Neural cell (in vitro differentiated cells): Measurements from ENCODE around the gene LNPEP. TPM values are rescaled to one million over a fixed set of nuclear protein-coding genes. Genes with fewer than 3 reads are reported as not detected.

ENCODE experiments used
- H2AFZ ChIP-seq: fragments of 200-600, 300-800 bp; sonication (generic), shearing (Covaris generic); 2 replicates; pipeline ENCODE4 v1.6.0; 2014; ENCODE audit warnings: low read depth, mild to moderate bottlenecking, antibody characterized with exemption, low read length, moderate library complexity
- H3F3A ChIP-seq: fragments of 200-600 bp; shearing (Covaris generic); 2 replicates; pipeline ENCODE4 v1.6.1; 2016; ENCODE audit warnings: mild to moderate bottlenecking, moderate library complexity, mixed read lengths, antibody characterized with exemption, low read length; ENCODE audit not compliant: insufficient read depth, poor library complexity, severe bottlenecking
- H3K27ac ChIP-seq: fragments of 200-600, 300-800 bp; sonication (generic), shearing (Covaris generic); 2 replicates; pipeline ENCODE4 v1.5.1; 2014; ENCODE audit warnings: mild to moderate bottlenecking, low read length, moderate library complexity
- H3K27me3 ChIP-seq: fragments of 300-800, 200-600 bp; sonication (generic), shearing (Covaris generic); 2 replicates; pipeline ENCODE4 v1.6.0; 2014; ENCODE audit warnings: mild to moderate bottlenecking, low read depth, low read length, moderate library complexity; ENCODE audit not compliant: insufficient read depth
- H3K36me3 ChIP-seq: fragments of 300-800, 200-600 bp; sonication (generic), shearing (Covaris generic); 2 replicates; pipeline ENCODE4 v1.5.1; 2014; ENCODE audit warnings: mild to moderate bottlenecking, antibody characterized with exemption, low read length, moderate library complexity; ENCODE audit not compliant: insufficient read depth
- H3K4me2 ChIP-seq: fragments of 300-800, 200-600 bp; sonication (generic), shearing (Covaris generic); 2 replicates; pipeline ENCODE4 v1.6.0; 2014; ENCODE audit warnings: mild to moderate bottlenecking, low read length
- H3K4me3 ChIP-seq: fragments of 300-800, 200-600 bp; sonication (generic), shearing (Covaris generic); 2 replicates; pipeline ENCODE4 v1.5.1; 2014; ENCODE audit warnings: mild to moderate bottlenecking, low read length, moderate library complexity
- H3K79me2 ChIP-seq: fragments of 200-600 bp; shearing (Covaris generic); replicated peaks from 2 replicates; pipeline ENCODE4 v1.6.0; 2014; ENCODE audit warnings: mild to moderate bottlenecking, low read length, moderate library complexity; ENCODE audit not compliant: insufficient read depth
- H3K9ac ChIP-seq: fragments of 300-800, 200-600 bp; sonication (generic), shearing (Covaris generic); 2 replicates; pipeline ENCODE4 v1.6.1; 2016; ENCODE audit warnings: mild to moderate bottlenecking, low read length, mixed read lengths
- H3K9me2 ChIP-seq: fragments of 200-600 bp; shearing (Covaris generic); 2 replicates; pipeline ENCODE4 v1.6.1; 2016; ENCODE audit warnings: mild to moderate bottlenecking, low read length, mixed read lengths; ENCODE audit not compliant: insufficient read depth
- H3K9me3 ChIP-seq: fragments of 200-600, 300-800 bp; sonication (generic), shearing (Covaris generic); 2 replicates; pipeline ENCODE4 v1.6.1; 2016; ENCODE audit warnings: mild to moderate bottlenecking, mixed run types, low read length, moderate library complexity, mixed read lengths
- H4K20me1 ChIP-seq: fragments of 200-600 bp; shearing (Covaris generic); 2 replicates; pipeline ENCODE4 v1.6.1; 2016; ENCODE audit warnings: mild to moderate bottlenecking, mixed run types; ENCODE audit not compliant: insufficient read depth
- EP300 ChIP-seq: fragments of 450-650 bp; conservative IDR thresholded peaks from 2 replicates; pipeline ENCODE4 v1.6.1; 2014; ENCODE audit warnings: antibody characterized with exemption, mild to moderate bottlenecking, moderate library complexity; ENCODE audit not compliant: poor library complexity, severe bottlenecking
- EZH2 ChIP-seq: fragments of 200-600, 300-800 bp; shearing (Covaris generic), sonication (generic); IDR thresholded peaks from 2 replicates; pipeline ENCODE4 v1.6.1; 2014; ENCODE audit warnings: antibody characterized with exemption, low read length, borderline replicate concordance, mild to moderate bottlenecking; ENCODE audit not compliant: insufficient read depth, poor library complexity, severe bottlenecking
- MXI1 ChIP-seq: fragments of 450-650 bp; conservative IDR thresholded peaks from 2 replicates; pipeline ENCODE4 v1.6.1; 2014; ENCODE audit warnings: antibody characterized with exemption, mild to moderate bottlenecking; ENCODE audit not compliant: poor library complexity, severe bottlenecking
- POLR2AphosphoS5 ChIP-seq: IDR thresholded peaks from 2 replicates; pipeline ENCODE4 v1.6.1; 2012
- RAD21 ChIP-seq: fragments of 450-650 bp; conservative IDR thresholded peaks from 2 replicates; pipeline ENCODE4 v1.6.1; 2014; ENCODE audit warnings: antibody characterized with exemption, mild to moderate bottlenecking, moderate library complexity
- SMC3 ChIP-seq: fragments of 450-650 bp; conservative IDR thresholded peaks from 2 replicates; pipeline ENCODE4 v1.6.1; 2014; ENCODE audit warnings: antibody characterized with exemption, mild to moderate bottlenecking, moderate library complexity; ENCODE audit not compliant: poor library complexity
- TAF1 ChIP-seq: IDR thresholded peaks from 2 replicates; pipeline ENCODE4 v1.6.1; 2012; ENCODE audit warnings: low read depth
- polyA plus RNA-seq: library from polyadenylated mRNA; depleted of rRNA; stranded (reverse); fragments of >200 nt; gene quantifications from 2 replicates; pipeline ENCODE4 v1.2.3, GENCODE V29; 2014
- TF ChIP-seq, protein P1 (sequence below): IDR thresholded peaks from 2 replicates; pipeline ENCODE4 v1.6.1; 2012; ENCODE audit warnings: borderline replicate concordance
- TF ChIP-seq, protein P2 (sequence below): fragments of 450-650 bp; IDR thresholded peaks from 2 replicates; pipeline ENCODE4 v1.5.1; 2014; ENCODE audit warnings: antibody characterized with exemption, mild to moderate bottlenecking, moderate library complexity; ENCODE audit not compliant: poor library complexity, severe bottlenecking

Gene LNPEP
- polyA plus RNA-seq, 1 donor from 2014 or later = 25.6 TPM

DNA sequence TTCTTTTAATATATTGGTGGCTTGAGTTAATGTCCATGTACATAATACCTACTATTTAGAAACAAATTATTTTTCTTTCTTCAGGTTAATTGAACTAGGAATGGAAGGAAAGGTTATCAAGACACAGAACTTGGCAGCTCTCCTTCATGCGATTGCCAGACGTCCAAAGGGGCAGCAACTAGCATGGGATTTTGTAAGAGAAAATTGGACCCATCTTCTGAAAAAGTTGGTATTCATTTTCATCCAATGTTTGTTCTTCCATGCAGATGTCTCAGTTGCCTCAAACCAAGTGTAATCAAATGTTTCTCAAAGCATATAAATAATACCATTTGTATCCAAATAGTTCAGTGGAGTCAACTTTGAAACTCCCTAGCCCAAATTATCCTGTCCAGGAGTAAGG lies 22.6 kb upstream of the LNPEP start:
- H3K9me3 ChIP-seq = no peaks in the 10 kb centered on the region

DNA sequence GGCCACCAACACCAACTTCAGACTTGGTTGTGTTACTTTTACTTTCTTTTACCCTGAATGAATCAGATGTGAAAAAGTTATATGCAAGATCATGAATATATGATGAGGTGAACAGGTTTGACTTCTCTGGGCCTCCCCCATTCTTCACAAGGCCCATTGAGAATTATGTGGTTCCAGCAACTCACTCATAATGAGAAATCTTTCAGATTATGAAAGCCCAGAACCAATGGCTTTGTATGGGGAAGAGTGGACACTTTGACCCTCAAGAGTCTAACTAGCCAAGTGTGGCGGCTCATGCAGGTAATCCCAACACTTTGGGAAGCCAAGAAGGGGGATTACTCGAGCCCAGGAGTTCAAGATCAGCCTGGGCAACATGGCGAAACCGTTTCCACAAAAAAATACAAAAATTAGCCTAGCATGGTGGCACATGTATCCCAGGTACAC lies 16.1 kb upstream of the LNPEP start:
- no peak overlapping the region for H3K27ac ChIP-seq
- no peaks in the 10 kb centered on the region for H3K27me3 ChIP-seq
- H3K4me2 ChIP-seq = no peak overlapping the region
- H2AFZ ChIP-seq = no peak overlapping the region
- no peaks in the 10 kb centered on the region for H3K36me3 ChIP-seq
- H3K9me3 ChIP-seq = no peaks in the 10 kb centered on the region
- H3K9me2 ChIP-seq = no peaks in the 10 kb centered on the region
- H3F3A ChIP-seq = no peaks in the 10 kb centered on the region
- TF ChIP-seq EP300 (no peak), POLR2AphosphoS5 (no peak), SMC3 (no peak), RAD21 (no peak), EZH2 (no peak), TAF1 (no peak), MXI1 (no peak)
- TF ChIP-seq, protein P1, sequence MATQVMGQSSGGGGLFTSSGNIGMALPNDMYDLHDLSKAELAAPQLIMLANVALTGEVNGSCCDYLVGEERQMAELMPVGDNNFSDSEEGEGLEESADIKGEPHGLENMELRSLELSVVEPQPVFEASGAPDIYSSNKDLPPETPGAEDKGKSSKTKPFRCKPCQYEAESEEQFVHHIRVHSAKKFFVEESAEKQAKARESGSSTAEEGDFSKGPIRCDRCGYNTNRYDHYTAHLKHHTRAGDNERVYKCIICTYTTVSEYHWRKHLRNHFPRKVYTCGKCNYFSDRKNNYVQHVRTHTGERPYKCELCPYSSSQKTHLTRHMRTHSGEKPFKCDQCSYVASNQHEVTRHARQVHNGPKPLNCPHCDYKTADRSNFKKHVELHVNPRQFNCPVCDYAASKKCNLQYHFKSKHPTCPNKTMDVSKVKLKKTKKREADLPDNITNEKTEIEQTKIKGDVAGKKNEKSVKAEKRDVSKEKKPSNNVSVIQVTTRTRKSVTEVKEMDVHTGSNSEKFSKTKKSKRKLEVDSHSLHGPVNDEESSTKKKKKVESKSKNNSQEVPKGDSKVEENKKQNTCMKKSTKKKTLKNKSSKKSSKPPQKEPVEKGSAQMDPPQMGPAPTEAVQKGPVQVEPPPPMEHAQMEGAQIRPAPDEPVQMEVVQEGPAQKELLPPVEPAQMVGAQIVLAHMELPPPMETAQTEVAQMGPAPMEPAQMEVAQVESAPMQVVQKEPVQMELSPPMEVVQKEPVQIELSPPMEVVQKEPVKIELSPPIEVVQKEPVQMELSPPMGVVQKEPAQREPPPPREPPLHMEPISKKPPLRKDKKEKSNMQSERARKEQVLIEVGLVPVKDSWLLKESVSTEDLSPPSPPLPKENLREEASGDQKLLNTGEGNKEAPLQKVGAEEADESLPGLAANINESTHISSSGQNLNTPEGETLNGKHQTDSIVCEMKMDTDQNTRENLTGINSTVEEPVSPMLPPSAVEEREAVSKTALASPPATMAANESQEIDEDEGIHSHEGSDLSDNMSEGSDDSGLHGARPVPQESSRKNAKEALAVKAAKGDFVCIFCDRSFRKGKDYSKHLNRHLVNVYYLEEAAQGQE = no peak
- TF ChIP-seq, protein P2, sequence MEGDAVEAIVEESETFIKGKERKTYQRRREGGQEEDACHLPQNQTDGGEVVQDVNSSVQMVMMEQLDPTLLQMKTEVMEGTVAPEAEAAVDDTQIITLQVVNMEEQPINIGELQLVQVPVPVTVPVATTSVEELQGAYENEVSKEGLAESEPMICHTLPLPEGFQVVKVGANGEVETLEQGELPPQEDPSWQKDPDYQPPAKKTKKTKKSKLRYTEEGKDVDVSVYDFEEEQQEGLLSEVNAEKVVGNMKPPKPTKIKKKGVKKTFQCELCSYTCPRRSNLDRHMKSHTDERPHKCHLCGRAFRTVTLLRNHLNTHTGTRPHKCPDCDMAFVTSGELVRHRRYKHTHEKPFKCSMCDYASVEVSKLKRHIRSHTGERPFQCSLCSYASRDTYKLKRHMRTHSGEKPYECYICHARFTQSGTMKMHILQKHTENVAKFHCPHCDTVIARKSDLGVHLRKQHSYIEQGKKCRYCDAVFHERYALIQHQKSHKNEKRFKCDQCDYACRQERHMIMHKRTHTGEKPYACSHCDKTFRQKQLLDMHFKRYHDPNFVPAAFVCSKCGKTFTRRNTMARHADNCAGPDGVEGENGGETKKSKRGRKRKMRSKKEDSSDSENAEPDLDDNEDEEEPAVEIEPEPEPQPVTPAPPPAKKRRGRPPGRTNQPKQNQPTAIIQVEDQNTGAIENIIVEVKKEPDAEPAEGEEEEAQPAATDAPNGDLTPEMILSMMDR = no peak
- H3K9ac ChIP-seq = no peak overlapping the region
- H3K79me2 ChIP-seq = no peaks in the 10 kb centered on the region
- H3K4me3 ChIP-seq = no peak overlapping the region
- H4K20me1 ChIP-seq = no peaks in the 10 kb centered on the region

More for the DNA sequence above, 22.6 kb upstream of the LNPEP start:
- H2AFZ ChIP-seq = no peak overlapping the region
- no peak overlapping the region for H3K27ac ChIP-seq
- H3K79me2 ChIP-seq = no peaks in the 10 kb centered on the region
- H3K27me3 ChIP-seq = no peaks in the 10 kb centered on the region
- H3K9me2 ChIP-seq = no peaks in the 10 kb centered on the region
- H3K4me3 ChIP-seq = no peak overlapping the region
- no peak overlapping the region for H3K4me2 ChIP-seq
- no peak for TF ChIP-seq MXI1
- TF ChIP-seq, protein P1 = no peak
- no peak for TF ChIP-seq POLR2AphosphoS5
- no peak for TF ChIP-seq EP300
- TF ChIP-seq, protein P2 = no peak
- TF ChIP-seq SMC3 = no peak
- no peak for TF ChIP-seq TAF1
- TF ChIP-seq RAD21 = no peak
- no peak for TF ChIP-seq EZH2
- no peak overlapping the region for H3K9ac ChIP-seq
- H4K20me1 ChIP-seq = no peaks in the 10 kb centered on the region
- H3F3A ChIP-seq = no peaks in the 10 kb centered on the region
- H3K36me3 ChIP-seq = no peaks in the 10 kb centered on the region
